Hepatocyte (in vitro differentiated cells): Measurements from ENCODE around the gene CEP120. TPM values are rescaled to one million over a fixed set of nuclear protein-coding genes. Genes with fewer than 3 reads are reported as not detected.

Experiments used
- DNase-seq: peaks from one replicate; pipeline ENCODE4 v3.0.0-alpha.2; 2016; ENCODE audit warnings: low spot score
- H2AFZ ChIP-seq: fragments of 200-600 bp; sonication (generic); 2 replicates; pipeline ENCODE4 v1.6.0; 2016; ENCODE audit warnings: antibody characterized with exemption, mild to moderate bottlenecking
- H3K27ac ChIP-seq: fragments of 200-600 bp; sonication (generic); 2 replicates; pipeline ENCODE4 v1.5.1; 2016; ENCODE audit warnings: mild to moderate bottlenecking
- H3K27me3 ChIP-seq: fragments of 200-600 bp; sonication (generic); 2 replicates; pipeline ENCODE4 v1.6.1; 2016
- H3K36me3 ChIP-seq: fragments of 200-600 bp; sonication (generic); replicated peaks from 2 replicates; pipeline ENCODE4 v1.5.1; 2016; ENCODE audit warnings: low read depth; ENCODE audit not compliant: insufficient read depth
- H3K4me1 ChIP-seq: fragments of 200-600 bp; sonication (generic); 2 replicates; pipeline ENCODE4 v1.5.1; 2016; ENCODE audit warnings: mild to moderate bottlenecking, moderate library complexity; ENCODE audit not compliant: insufficient read depth
- H3K4me2 ChIP-seq: fragments of 200-600 bp; sonication (generic); 2 replicates; pipeline ENCODE4 v1.6.0; 2016
- H3K4me3 ChIP-seq: fragments of 200-600 bp; sonication (generic); 2 replicates; pipeline ENCODE4 v1.5.1; 2016; ENCODE audit warnings: mild to moderate bottlenecking
- H3K79me2 ChIP-seq: fragments of 200-600 bp; sonication (generic); 2 replicates; pipeline ENCODE4 v1.6.0; 2017; ENCODE audit warnings: mild to moderate bottlenecking
- H3K9me2 ChIP-seq: fragments of 200-600 bp; sonication (generic); replicated peaks from 2 replicates; pipeline ENCODE4 v1.6.0; 2017; ENCODE audit warnings: mild to moderate bottlenecking; ENCODE audit not compliant: insufficient read depth
- H3K9me3 ChIP-seq: fragments of 200-600 bp; sonication (generic); 2 replicates; pipeline ENCODE4 v1.5.1; 2016; ENCODE audit warnings: low read depth, mild to moderate bottlenecking
- H4K20me1 ChIP-seq: fragments of 200-600 bp; sonication (generic); 2 replicates; pipeline ENCODE4 v1.6.0; 2016; ENCODE audit warnings: mild to moderate bottlenecking; ENCODE audit not compliant: insufficient read depth, poor library complexity, severe bottlenecking
- EZH2 ChIP-seq: fragments of 200-600 bp; sonication (generic); IDR thresholded peaks from 2 replicates; pipeline ENCODE4 v1.6.1; 2016; ENCODE audit warnings: antibody characterized with exemption, mild to moderate bottlenecking, borderline replicate concordance
- EZH2phosphoT487 ChIP-seq: fragments of 200-600 bp; sonication (generic); IDR thresholded peaks from one replicate; pipeline ENCODE4 v1.6.1; 2018; ENCODE audit warnings: antibody characterized with exemption, mild to moderate bottlenecking, low read depth, moderate library complexity; ENCODE audit not compliant: unreplicated experiment, severe bottlenecking
- WGBS: methylation state at CpG from one replicate; pipeline ENCODE4 v1.1.6; 2016; ENCODE audit warnings: low lambda C conversion rate; ENCODE audit errors: missing lambda C conversion rate; 5-methylcytosine and 5-hydroxymethylcytosine counted together
- polyA plus RNA-seq: library from polyadenylated mRNA; unstranded; fragments of >200 nt; fragmentation: Nextera tagmentation; extraction: Ambion mirVana; gene quantifications from 2 replicates; pipeline ENCODE4 v1.2.1, GENCODE V29; 2016
- total RNA-seq: library from RNA; depleted of rRNA; stranded (reverse); fragments of >200 nt; gene quantifications from 2 replicates; pipeline ENCODE4 v1.2.3, GENCODE V29; 2014
- TF ChIP-seq, protein P1 (sequence below): fragments of 200-600 bp; sonication (generic); IDR thresholded peaks from 2 replicates; pipeline ENCODE4 v1.5.1; 2016; ENCODE audit warnings: antibody characterized with exemption, mild to moderate bottlenecking; ENCODE audit not compliant: poor library complexity

Gene CEP120
- total and polyA plus RNA-seq, 2 experiments from 2014 or later, result 5.7 to 17.5 TPM

DNA sequence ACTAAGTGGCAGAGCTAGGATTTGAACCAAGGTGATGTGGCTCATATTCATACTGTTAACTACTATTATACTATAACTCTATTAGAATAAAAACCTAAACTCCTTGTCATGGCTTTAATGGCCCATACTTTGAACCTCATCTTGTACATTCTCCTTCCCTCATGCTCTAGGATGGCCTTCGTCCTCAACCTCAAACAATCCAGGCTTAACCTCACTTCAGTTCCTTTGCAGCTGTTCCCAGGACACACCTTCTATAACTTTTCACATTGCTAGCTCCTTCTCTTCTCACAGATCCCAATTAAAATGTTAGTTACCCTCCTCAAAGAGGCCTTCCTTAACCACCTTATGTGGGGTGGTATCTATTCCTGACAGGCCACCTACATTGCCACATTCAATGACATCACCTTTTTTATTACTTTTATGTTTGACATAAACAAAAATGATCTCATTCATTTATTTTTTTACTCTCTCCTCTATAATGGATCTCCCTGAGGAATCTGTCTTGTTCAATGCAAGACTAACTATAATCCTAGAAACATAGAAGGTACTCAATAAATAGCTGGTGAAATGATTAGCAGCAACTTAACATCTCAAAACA is 53.7 kb downstream of the CEP120 start:
- Histone ChIP-seq H3K36me3 (no peaks in the 10 kb centered on the region), H2AFZ (no peak overlapping the region), H3K79me2 (no peaks in the 10 kb centered on the region), H3K27ac (peak overlapping the region; percentile 11), H4K20me1 (no peaks in the 10 kb centered on the region), H3K4me2 (no peak overlapping the region), H3K9me2 (no peaks in the 10 kb centered on the region), H3K4me1 (no peaks in the 10 kb centered on the region), H3K4me3 (no peak overlapping the region), H3K27me3 (no peaks in the 10 kb centered on the region), H3K9me3 (no peaks in the 10 kb centered on the region)
- TF ChIP-seq EZH2phosphoT487, result no peak
- no peak for TF ChIP-seq EZH2
- TF ChIP-seq, protein P1, sequence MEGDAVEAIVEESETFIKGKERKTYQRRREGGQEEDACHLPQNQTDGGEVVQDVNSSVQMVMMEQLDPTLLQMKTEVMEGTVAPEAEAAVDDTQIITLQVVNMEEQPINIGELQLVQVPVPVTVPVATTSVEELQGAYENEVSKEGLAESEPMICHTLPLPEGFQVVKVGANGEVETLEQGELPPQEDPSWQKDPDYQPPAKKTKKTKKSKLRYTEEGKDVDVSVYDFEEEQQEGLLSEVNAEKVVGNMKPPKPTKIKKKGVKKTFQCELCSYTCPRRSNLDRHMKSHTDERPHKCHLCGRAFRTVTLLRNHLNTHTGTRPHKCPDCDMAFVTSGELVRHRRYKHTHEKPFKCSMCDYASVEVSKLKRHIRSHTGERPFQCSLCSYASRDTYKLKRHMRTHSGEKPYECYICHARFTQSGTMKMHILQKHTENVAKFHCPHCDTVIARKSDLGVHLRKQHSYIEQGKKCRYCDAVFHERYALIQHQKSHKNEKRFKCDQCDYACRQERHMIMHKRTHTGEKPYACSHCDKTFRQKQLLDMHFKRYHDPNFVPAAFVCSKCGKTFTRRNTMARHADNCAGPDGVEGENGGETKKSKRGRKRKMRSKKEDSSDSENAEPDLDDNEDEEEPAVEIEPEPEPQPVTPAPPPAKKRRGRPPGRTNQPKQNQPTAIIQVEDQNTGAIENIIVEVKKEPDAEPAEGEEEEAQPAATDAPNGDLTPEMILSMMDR, result no peak
- 52% methylated on average over 1 of the region's 1 CpG for WGBS
- DNase-seq, result peak; percentile 6

DNA sequence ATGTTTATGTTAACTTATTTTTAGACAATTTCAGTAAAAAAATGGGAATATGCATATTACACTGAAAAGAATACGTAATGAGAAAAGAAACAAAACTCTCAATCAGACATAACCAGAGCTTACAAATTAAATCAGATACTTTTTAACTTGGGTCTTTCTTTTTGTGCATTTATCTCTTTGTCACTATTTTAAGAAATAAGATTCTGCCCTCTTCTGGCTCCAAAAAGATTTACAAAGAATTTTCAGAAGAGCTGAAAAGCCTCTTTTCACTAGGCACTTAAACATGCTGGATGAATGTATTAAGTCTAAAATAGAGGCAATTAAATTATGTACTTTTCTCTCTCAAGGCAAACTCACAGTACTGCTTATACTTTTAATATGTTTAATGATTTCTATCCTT is 55.5 kb downstream of the CEP120 start:
- H3K4me3 ChIP-seq, result no peak overlapping the region
- H4K20me1 ChIP-seq, result no peaks in the 10 kb centered on the region
- H3K27me3 ChIP-seq, result no peaks in the 10 kb centered on the region
- H3K9me2 ChIP-seq, result no peaks in the 10 kb centered on the region
- peak; percentile 19 for DNase-seq
- H3K36me3 ChIP-seq, result no peaks in the 10 kb centered on the region
- H3K4me2 ChIP-seq, result no peak overlapping the region
- H3K27ac ChIP-seq, result no peak overlapping the region
- no peaks in the 10 kb centered on the region for H3K79me2 ChIP-seq
- H2AFZ ChIP-seq, result no peak overlapping the region
- TF ChIP-seq EZH2, result no peak
- TF ChIP-seq, protein P1, result peak; percentile 46
- 89% methylated on average over 1 of the region's 1 CpG for WGBS
- no peaks in the 10 kb centered on the region for H3K4me1 ChIP-seq
- no peaks in the 10 kb centered on the region for H3K9me3 ChIP-seq

DNA sequence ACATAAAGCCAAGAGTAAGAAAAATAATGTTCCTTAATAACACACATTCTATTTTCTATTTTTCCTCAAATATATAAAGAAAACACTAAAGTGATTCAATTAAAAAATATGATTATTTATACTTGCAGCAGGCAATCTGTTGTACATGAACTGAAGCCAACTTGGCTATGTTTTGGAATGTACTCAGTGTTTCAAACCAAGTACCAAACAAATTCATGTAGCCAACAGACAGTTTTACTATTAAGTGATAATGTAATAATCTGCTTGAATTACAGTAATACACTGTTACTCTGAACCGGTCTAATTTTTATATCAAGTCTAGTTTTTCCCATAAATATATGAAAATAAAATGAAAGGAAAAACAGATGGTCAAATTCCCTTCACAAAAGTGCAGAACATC is 58.0 kb downstream of the CEP120 start:
- H3K27me3 ChIP-seq, result no peaks in the 10 kb centered on the region

More for the DNA sequence above, 58.0 kb downstream of the CEP120 start:
- no peaks in the 10 kb centered on the region for H3K9me3 ChIP-seq
- no peak overlapping the region for H3K4me3 ChIP-seq
- no peak for TF ChIP-seq EZH2phosphoT487
- no peak for TF ChIP-seq EZH2
- TF ChIP-seq, protein P1, result no peak
- no peaks in the 10 kb centered on the region for H4K20me1 ChIP-seq
- WGBS, result 50% methylated on average over 1 of the region's 1 CpG
- H3K4me2 ChIP-seq, result peak overlapping the region; percentile 3
- no peaks in the 10 kb centered on the region for H3K4me1 ChIP-seq
- no peaks in the 10 kb centered on the region for H3K9me2 ChIP-seq
- no peaks in the 10 kb centered on the region for H3K79me2 ChIP-seq
- no peak for DNase-seq
- H2AFZ ChIP-seq, result no peak overlapping the region
- H3K36me3 ChIP-seq, result no peaks in the 10 kb centered on the region
- no peak overlapping the region for H3K27ac ChIP-seq
